Measurements from ENCODE around the gene KIAA0232.
"Not testable (repeated sequence)": the region's sequence is repeated elsewhere in the genome, so short reads cannot be mapped to it uniquely, and the experiment has no call there.

GRCh38 chr4:6890971-6891370 is 108.4 kb downstream of the KIAA0232 start:
- TF ChIP-seq RAD21 (IDR thresholded peaks at IDR 0.05); NR2F2 (IDR thresholded peaks at IDR 0.05); FOXA1 (IDR thresholded peaks at IDR 0.05); TAF1 (conservative IDR thresholded peaks at IDR 0.05); JUND (IDR thresholded peaks at IDR 0.05); MAX (IDR thresholded peaks at IDR 0.05); HNF4A (conservative IDR thresholded peaks at IDR 0.05); ZBTB33 (IDR thresholded peaks at IDR 0.05); YY1 (IDR thresholded peaks at IDR 0.05); GABPA (IDR thresholded peaks at IDR 0.05 in 1 of 2, conservative IDR thresholded peaks at IDR 0.05 in 1 of 2); RXRA (IDR thresholded peaks at IDR 0.05): not testable (repeated sequence)
- TF ChIP-seq, protein P1, sequence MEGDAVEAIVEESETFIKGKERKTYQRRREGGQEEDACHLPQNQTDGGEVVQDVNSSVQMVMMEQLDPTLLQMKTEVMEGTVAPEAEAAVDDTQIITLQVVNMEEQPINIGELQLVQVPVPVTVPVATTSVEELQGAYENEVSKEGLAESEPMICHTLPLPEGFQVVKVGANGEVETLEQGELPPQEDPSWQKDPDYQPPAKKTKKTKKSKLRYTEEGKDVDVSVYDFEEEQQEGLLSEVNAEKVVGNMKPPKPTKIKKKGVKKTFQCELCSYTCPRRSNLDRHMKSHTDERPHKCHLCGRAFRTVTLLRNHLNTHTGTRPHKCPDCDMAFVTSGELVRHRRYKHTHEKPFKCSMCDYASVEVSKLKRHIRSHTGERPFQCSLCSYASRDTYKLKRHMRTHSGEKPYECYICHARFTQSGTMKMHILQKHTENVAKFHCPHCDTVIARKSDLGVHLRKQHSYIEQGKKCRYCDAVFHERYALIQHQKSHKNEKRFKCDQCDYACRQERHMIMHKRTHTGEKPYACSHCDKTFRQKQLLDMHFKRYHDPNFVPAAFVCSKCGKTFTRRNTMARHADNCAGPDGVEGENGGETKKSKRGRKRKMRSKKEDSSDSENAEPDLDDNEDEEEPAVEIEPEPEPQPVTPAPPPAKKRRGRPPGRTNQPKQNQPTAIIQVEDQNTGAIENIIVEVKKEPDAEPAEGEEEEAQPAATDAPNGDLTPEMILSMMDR (IDR thresholded peaks at IDR 0.05; ENCODE audit: low read depth, low read length, missing input control), result not testable (repeated sequence)
- TF ChIP-seq, protein P2, sequence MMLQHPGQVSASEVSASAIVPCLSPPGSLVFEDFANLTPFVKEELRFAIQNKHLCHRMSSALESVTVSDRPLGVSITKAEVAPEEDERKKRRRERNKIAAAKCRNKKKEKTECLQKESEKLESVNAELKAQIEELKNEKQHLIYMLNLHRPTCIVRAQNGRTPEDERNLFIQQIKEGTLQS (IDR thresholded peaks at IDR 0.05), result not testable (repeated sequence)
